GM23338 (cell line): ENCODE measurements around the gene B3GALT2. TPM values are rescaled to one million over a fixed set of nuclear protein-coding genes. Genes with fewer than 3 reads are reported as not detected.

Experiments
- ATAC-seq: fragments of 200-7000 bp; cut with Tn5 transposase; 3 replicates; pipeline ENCODE4 v1.9.1; 2020
- DNase-seq: peaks from one replicate; pipeline ENCODE4 v3.0.0-alpha.2; 2015; ENCODE audit warnings: low spot score
- H2AFZ ChIP-seq: fragments of 200-600 bp; sonication (generic); 2 replicates; pipeline ENCODE4 v1.8.0; 2016; ENCODE audit warnings: antibody characterized with exemption, mild to moderate bottlenecking, moderate library complexity
- H3F3A ChIP-seq: fragments of 200-600 bp; sonication (generic); replicated peaks from 2 replicates; pipeline ENCODE4 v1.8.0; 2017; ENCODE audit warnings: antibody characterized with exemption, mixed run types, low read depth
- H3K27ac ChIP-seq: fragments of 200-600 bp; sonication (generic); 2 replicates; pipeline ENCODE4 v1.6.1; 2016; ENCODE audit warnings: low read depth
- H3K27me3 ChIP-seq: fragments of 200-600 bp; sonication (generic); 2 replicates; pipeline ENCODE4 v1.8.0; 2016; ENCODE audit warnings: mild to moderate bottlenecking, mixed run types, moderate library complexity; ENCODE audit not compliant: insufficient read depth
- H3K36me3 ChIP-seq: fragments of 200-600 bp; sonication (generic); 2 replicates; pipeline ENCODE4 v1.8.0; 2016; ENCODE audit warnings: mild to moderate bottlenecking; ENCODE audit not compliant: insufficient read depth
- H3K4me1 ChIP-seq: fragments of 200-600 bp; sonication (generic); 2 replicates; pipeline ENCODE4 v1.8.0; 2016; ENCODE audit warnings: mild to moderate bottlenecking, moderate library complexity; ENCODE audit not compliant: insufficient read depth
- H3K4me2 ChIP-seq: fragments of 200-600 bp; sonication (generic); 2 replicates; pipeline ENCODE4 v1.7.1; 2017; ENCODE audit warnings: mixed run types
- H3K4me3 ChIP-seq: fragments of 200-600 bp; sonication (generic); 2 replicates; pipeline ENCODE4 v1.6.1; 2016; ENCODE audit warnings: mixed run types
- H3K79me2 ChIP-seq: fragments of 200-600 bp; sonication (generic); replicated peaks from 2 replicates; pipeline ENCODE4 v1.8.0; 2017; ENCODE audit warnings: mild to moderate bottlenecking; ENCODE audit not compliant: insufficient read depth
- H3K9me2 ChIP-seq: fragments of 200-600 bp; sonication (generic); 2 replicates; pipeline ENCODE4 v1.8.0; 2017; ENCODE audit not compliant: insufficient read depth
- H4K20me1 ChIP-seq: fragments of 200-600 bp; sonication (generic); replicated peaks from 2 replicates; pipeline ENCODE4 v1.8.0; 2017; ENCODE audit warnings: mild to moderate bottlenecking; ENCODE audit not compliant: insufficient read depth
- H3K27ac Mint-ChIP-seq: 2 replicates; pipeline ENCODE4 v1.8.0; 2020; ENCODE audit warnings: inconsistent platforms, mild to moderate bottlenecking, moderate library complexity, mixed read lengths
- H3K27me3 Mint-ChIP-seq: 3 replicates; pipeline ENCODE4 v1.8.0; 2022; ENCODE audit warnings: low read depth, mild to moderate bottlenecking, moderate library complexity, mixed read lengths, inconsistent platforms; ENCODE audit not compliant: insufficient read depth, poor library complexity
- H3K36me3 Mint-ChIP-seq: 3 replicates; pipeline ENCODE4 v1.8.0; 2021; ENCODE audit warnings: low read depth, mild to moderate bottlenecking, inconsistent platforms, moderate library complexity, mixed read lengths
- H3K4me1 Mint-ChIP-seq: 3 replicates; pipeline ENCODE4 v1.8.0; 2020; ENCODE audit warnings: mild to moderate bottlenecking, inconsistent platforms, mixed read lengths
- H3K4me3 Mint-ChIP-seq: 3 replicates; pipeline ENCODE4 v1.8.0; 2021; ENCODE audit warnings: moderate library complexity, mild to moderate bottlenecking, inconsistent platforms, mixed read lengths
- H3K9me3 Mint-ChIP-seq: 3 replicates; pipeline ENCODE4 v1.8.0; 2020; ENCODE audit warnings: moderate library complexity, mild to moderate bottlenecking, inconsistent platforms, mixed read lengths
- CREB1 ChIP-seq: fragments of 250-450 bp; sonication (Bioruptor Pico); IDR thresholded peaks from 2 replicates; pipeline ENCODE4 v1.5.0; 2020; ENCODE audit warnings: low read depth, mild to moderate bottlenecking, moderate library complexity
- EZH2 ChIP-seq: fragments of 200-600 bp; sonication (generic); IDR thresholded peaks from one replicate; pipeline ENCODE4 v1.8.0; 2017; ENCODE audit warnings: antibody characterized with exemption, mild to moderate bottlenecking, low read depth; ENCODE audit not compliant: unreplicated experiment
- EZH2phosphoT487 ChIP-seq: fragments of 200-600 bp; sonication (generic); IDR thresholded peaks from one replicate; pipeline ENCODE4 v1.8.1; 2018; ENCODE audit warnings: antibody characterized with exemption; ENCODE audit not compliant: unreplicated experiment
- JUNB ChIP-seq: IDR thresholded peaks from one replicate; pipeline ENCODE4 v1.6.1; 2016; ENCODE audit warnings: antibody characterized with exemption; ENCODE audit not compliant: unreplicated experiment
- NANOG ChIP-seq: IDR thresholded peaks from 2 replicates; pipeline ENCODE4 v1.6.1; 2016; ENCODE audit warnings: antibody characterized with exemption, borderline replicate concordance
- POLR2AphosphoS5 ChIP-seq: IDR thresholded peaks from 2 replicates; pipeline ENCODE4 v1.6.1; 2016; ENCODE audit warnings: antibody characterized with exemption, low read depth
- STAT1 ChIP-seq: IDR thresholded peaks from one replicate; pipeline ENCODE4 v1.6.1; 2016; ENCODE audit warnings: antibody characterized with exemption; ENCODE audit not compliant: unreplicated experiment
- ZNF331 ChIP-seq: fragments of 250-450 bp; sonication (Bioruptor Pico); IDR thresholded peaks from 2 replicates; pipeline ENCODE4 v1.5.0; 2020; ENCODE audit warnings: low read depth, mild to moderate bottlenecking, moderate library complexity
- ZNF462 ChIP-seq: fragments of 250-450 bp; sonication (Bioruptor Pico); IDR thresholded peaks from 2 replicates; pipeline ENCODE4 v1.5.0; 2020; ENCODE audit warnings: mild to moderate bottlenecking, moderate library complexity
- polyA plus RNA-seq: library from polyadenylated mRNA; unstranded; fragments of >200 nt; fragmentation: Nextera tagmentation; extraction: Ambion mirVana; gene quantifications from 2 replicates; pipeline ENCODE4 v1.2.1, GENCODE V29; 2016
- total RNA-seq: library from RNA; depleted of rRNA; stranded (reverse); fragments of >200 nt; shearing (Covaris generic); gene quantifications from 2 replicates; pipeline ENCODE4 v1.2.3, GENCODE V29; 2014
- TF ChIP-seq, protein P1 (sequence below), 2 experiments: fragments of 200-600 bp in 1 of 2; sonication (generic) in 1 of 2; conservative IDR thresholded peaks; 2 replicates each; pipeline versions ENCODE4 v1.5.1 to v1.6.1; 2016 to 2017; ENCODE audit warnings: antibody characterized with exemption in 2 of 2, low read depth in 2 of 2, mild to moderate bottlenecking in 2 of 2, moderate library complexity in 1 of 2
- TF ChIP-seq, protein P2 (sequence below): IDR thresholded peaks from one replicate; pipeline ENCODE4 v1.6.1; 2018; ENCODE audit warnings: antibody characterized with exemption; ENCODE audit not compliant: unreplicated experiment

The B3GALT2 gene
- total and polyA plus RNA-seq, 2 experiments from 2014 or later = 1.2 TPM; not detected in 1

DNA sequence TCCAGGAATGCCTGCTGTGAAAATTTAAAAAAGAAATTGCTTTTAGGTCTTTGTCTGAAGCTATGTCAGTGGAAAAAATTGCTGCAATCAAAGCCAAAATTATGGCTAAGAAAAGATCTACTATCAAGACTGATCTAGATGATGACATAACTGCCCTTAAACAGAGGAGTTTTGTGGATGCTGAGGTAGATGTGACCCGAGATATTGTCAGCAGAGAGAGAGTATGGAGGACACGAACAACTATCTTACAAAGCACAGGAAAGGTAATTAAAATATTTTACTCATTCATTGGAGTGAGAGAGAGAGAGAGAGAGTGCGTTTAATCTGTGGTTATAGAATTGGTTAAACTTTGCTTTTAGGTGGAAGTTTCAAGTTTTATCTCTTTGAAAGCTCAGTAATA, 44.6 kb downstream of the B3GALT2 start:
- no peak for ATAC-seq

DNA sequence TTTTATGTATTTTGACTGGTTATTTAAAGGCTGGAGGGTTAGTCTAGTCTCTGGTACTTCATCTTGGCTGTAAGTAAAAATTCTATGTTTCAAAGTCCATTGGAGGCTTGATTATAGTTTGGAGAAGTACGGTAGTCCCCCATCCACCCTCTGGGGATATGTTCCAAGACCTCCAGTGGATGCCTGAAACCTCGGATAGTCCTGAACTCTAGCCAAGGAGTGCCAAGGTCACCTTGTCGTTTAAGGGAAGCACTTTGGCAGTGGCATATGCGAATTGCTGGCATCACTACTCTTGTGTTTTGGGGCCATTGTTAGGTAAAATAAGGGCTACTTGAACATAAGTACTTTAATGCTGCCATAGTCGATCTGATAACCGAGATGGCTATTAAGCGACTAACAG, 46.2 kb downstream of the B3GALT2 start:
- H3K4me1 ChIP-seq = peaks cover 4% of the 10 kb centered on the region
- H3K79me2 ChIP-seq = peaks cover 33% of the 10 kb centered on the region
- no peaks in the 10 kb centered on the region for H3F3A ChIP-seq
- H3K27me3 ChIP-seq = no peaks in the 10 kb centered on the region
- H3K27ac Mint-ChIP-seq = peak overlapping the region; percentile 83
- H4K20me1 ChIP-seq = peaks cover 7% of the 10 kb centered on the region
- no peaks in the 10 kb centered on the region for H3K27me3 Mint-ChIP-seq
- DNase-seq = peak; percentile 18
- no peak overlapping the region for H3K4me3 Mint-ChIP-seq
- H3K27ac ChIP-seq = peak overlapping the region; percentile 27; the same call in 1 of the 2 replicates
- ATAC-seq = no peak
- H3K36me3 ChIP-seq = peaks cover 25% of the 10 kb centered on the region; the same call in 1 of the 2 replicates
- peaks cover 57% of the 10 kb centered on the region for H3K36me3 Mint-ChIP-seq
- H3K9me2 ChIP-seq = no peaks in the 10 kb centered on the region
- H3K4me3 ChIP-seq = no peak overlapping the region
- H3K9me3 Mint-ChIP-seq = no peaks in the 10 kb centered on the region
- no peak overlapping the region for H2AFZ ChIP-seq
- peaks cover 20% of the 10 kb centered on the region; the same call in 2 of the 3 replicates for H3K4me1 Mint-ChIP-seq
- H3K4me2 ChIP-seq = no peak overlapping the region
- TF ChIP-seq, protein P1, sequence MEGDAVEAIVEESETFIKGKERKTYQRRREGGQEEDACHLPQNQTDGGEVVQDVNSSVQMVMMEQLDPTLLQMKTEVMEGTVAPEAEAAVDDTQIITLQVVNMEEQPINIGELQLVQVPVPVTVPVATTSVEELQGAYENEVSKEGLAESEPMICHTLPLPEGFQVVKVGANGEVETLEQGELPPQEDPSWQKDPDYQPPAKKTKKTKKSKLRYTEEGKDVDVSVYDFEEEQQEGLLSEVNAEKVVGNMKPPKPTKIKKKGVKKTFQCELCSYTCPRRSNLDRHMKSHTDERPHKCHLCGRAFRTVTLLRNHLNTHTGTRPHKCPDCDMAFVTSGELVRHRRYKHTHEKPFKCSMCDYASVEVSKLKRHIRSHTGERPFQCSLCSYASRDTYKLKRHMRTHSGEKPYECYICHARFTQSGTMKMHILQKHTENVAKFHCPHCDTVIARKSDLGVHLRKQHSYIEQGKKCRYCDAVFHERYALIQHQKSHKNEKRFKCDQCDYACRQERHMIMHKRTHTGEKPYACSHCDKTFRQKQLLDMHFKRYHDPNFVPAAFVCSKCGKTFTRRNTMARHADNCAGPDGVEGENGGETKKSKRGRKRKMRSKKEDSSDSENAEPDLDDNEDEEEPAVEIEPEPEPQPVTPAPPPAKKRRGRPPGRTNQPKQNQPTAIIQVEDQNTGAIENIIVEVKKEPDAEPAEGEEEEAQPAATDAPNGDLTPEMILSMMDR (conservative IDR thresholded peaks at IDR 0.05; ENCODE audit: low read depth in 2 of 2) = no peak
- TF ChIP-seq NANOG (no peak), POLR2AphosphoS5 (no peak), ZNF331 (CRISPR knock-in tag) (no peak), CREB1 (no peak), JUNB (no peak), ZNF462 (CRISPR knock-in tag) (no peak), STAT1 (no peak), EZH2 (no peak)
- TF ChIP-seq, protein P2, sequence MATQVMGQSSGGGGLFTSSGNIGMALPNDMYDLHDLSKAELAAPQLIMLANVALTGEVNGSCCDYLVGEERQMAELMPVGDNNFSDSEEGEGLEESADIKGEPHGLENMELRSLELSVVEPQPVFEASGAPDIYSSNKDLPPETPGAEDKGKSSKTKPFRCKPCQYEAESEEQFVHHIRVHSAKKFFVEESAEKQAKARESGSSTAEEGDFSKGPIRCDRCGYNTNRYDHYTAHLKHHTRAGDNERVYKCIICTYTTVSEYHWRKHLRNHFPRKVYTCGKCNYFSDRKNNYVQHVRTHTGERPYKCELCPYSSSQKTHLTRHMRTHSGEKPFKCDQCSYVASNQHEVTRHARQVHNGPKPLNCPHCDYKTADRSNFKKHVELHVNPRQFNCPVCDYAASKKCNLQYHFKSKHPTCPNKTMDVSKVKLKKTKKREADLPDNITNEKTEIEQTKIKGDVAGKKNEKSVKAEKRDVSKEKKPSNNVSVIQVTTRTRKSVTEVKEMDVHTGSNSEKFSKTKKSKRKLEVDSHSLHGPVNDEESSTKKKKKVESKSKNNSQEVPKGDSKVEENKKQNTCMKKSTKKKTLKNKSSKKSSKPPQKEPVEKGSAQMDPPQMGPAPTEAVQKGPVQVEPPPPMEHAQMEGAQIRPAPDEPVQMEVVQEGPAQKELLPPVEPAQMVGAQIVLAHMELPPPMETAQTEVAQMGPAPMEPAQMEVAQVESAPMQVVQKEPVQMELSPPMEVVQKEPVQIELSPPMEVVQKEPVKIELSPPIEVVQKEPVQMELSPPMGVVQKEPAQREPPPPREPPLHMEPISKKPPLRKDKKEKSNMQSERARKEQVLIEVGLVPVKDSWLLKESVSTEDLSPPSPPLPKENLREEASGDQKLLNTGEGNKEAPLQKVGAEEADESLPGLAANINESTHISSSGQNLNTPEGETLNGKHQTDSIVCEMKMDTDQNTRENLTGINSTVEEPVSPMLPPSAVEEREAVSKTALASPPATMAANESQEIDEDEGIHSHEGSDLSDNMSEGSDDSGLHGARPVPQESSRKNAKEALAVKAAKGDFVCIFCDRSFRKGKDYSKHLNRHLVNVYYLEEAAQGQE = no peak

More for the DNA sequence above, 44.6 kb downstream of the B3GALT2 start:
- H3K4me1 Mint-ChIP-seq = peaks cover 20% of the 10 kb centered on the region; the same call in 2 of the 3 replicates
- H3K27ac ChIP-seq = no peak overlapping the region
- H3K4me2 ChIP-seq = no peak overlapping the region
- H3K79me2 ChIP-seq = peaks cover 33% of the 10 kb centered on the region
- H3K4me1 ChIP-seq = peaks cover 4% of the 10 kb centered on the region
- no peaks in the 10 kb centered on the region for H3F3A ChIP-seq
- no peak overlapping the region for H3K4me3 ChIP-seq
- H3K36me3 ChIP-seq = peaks cover 17% of the 10 kb centered on the region; the same call in 1 of the 2 replicates
- H3K9me3 Mint-ChIP-seq = no peaks in the 10 kb centered on the region
- peak overlapping the region; percentile 26 for H3K27ac Mint-ChIP-seq
- H2AFZ ChIP-seq = no peak overlapping the region
- no peaks in the 10 kb centered on the region for H3K9me2 ChIP-seq
- H4K20me1 ChIP-seq = peaks cover 7% of the 10 kb centered on the region
- peaks cover 54% of the 10 kb centered on the region for H3K36me3 Mint-ChIP-seq
- H3K27me3 ChIP-seq = no peaks in the 10 kb centered on the region
- H3K4me3 Mint-ChIP-seq = no peak overlapping the region
- no peak for DNase-seq
- no peak for TF ChIP-seq EZH2phosphoT487
- H3K27me3 Mint-ChIP-seq = no peaks in the 10 kb centered on the region
